ENCODE data around the gene DDX27. TPM values are rescaled to one million over a fixed set of nuclear protein-coding genes. Genes with fewer than 3 reads are reported as not detected.
A peak's percentile ranks its signal among the peaks of the same experiment; 100 is the strongest.

The DDX27 gene
- total and polyA plus RNA-seq, 9 of the 15 experiments (the other 6 are each of a cell fraction or from before 2014, with no cell fraction given) = 17.9 to 79.3 (median 57.0) TPM

DNA sequence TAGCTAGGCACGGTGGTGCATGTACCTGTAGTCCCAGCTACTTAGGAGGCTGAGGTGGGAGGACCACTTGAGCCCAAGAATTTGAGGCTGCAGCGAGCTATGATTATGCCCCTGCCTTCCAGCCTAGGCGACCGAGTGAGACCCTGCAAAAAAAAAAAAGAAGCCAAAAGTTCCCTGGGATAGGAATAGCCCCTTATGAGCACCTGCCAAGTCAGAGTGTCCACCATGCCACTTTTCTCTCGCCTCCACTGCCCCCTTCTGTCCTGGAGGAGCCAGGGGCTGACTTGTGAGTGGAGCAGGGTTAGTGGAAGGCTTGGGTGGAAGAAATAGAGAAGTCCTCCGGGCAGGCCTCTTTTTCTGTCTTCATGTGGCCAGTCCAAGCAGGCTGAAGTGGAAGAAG is 12.1 kb upstream of the DDX27 start:
- CTCF ChIA-PET (ENCODE audit: low intra/inter-chr PET ratio) = no interaction called here
- Histone ChIP-seq H3K4me3 (no peak overlapping the region), H3K9me3 (replicated peaks; ENCODE audit: control insufficient read depth, insufficient read depth, low read depth, low read length) (peaks cover 5% of the 10 kb centered on the region), H3K9me1 (ENCODE audit: control insufficient read depth, insufficient read depth, low read length) (no peaks in the 10 kb centered on the region), H3K4me1 (replicated peaks in 1 of 2; ENCODE audit: control insufficient read depth in 2 of 2, insufficient read depth in 2 of 2, low read length in 2 of 2) (no peaks in the 10 kb centered on the region; a peak in 1 of 5 replicates), H2AFZ (ENCODE audit: low read depth, low read length) (no peak overlapping the region), H3K79me2 (ENCODE audit: control insufficient read depth, insufficient read depth, low read length) (no peaks in the 10 kb centered on the region), H3K4me2 (ENCODE audit: insufficient read depth, low read length) (no peak overlapping the region), H3K9ac (ENCODE audit: insufficient read depth in 1 of 2, low read depth in 2 of 2, low read length in 2 of 2) (no peak overlapping the region), H4K20me1 (replicated peaks; ENCODE audit: control insufficient read depth, insufficient read depth, low read length) (no peaks in the 10 kb centered on the region), H3K36me3 (ENCODE audit: control insufficient read depth, insufficient read depth, low read length) (no peaks in the 10 kb centered on the region), H3K27me3 (ENCODE audit: control insufficient read depth in 2 of 2, insufficient read depth in 2 of 2, low read length in 2 of 2) (no peaks in the 10 kb centered on the region), H3K27ac (ENCODE audit: extremely low read depth, low read depth, low read length) (no peak overlapping the region)
- BruUV-seq (replicated peaks) = no TSS peak
- ATAC-seq (peak; percentile 85), FAIRE-seq (no peak), DNase-seq (ENCODE audit: extremely low read depth in 1 of 4, low spot score in 3 of 4) (peak in 2 of 4 experiments; percentile 23 to 33)
- POLR2A ChIA-PET = no interaction called here
- TF ChIP-seq TCFL5 (CRISPR knock-in tag; conservative IDR thresholded peaks at IDR 0.05) = no peak
- peak in 1 of 2 experiments; percentile 10; a peak in 1 of 4 replicates for TF ChIP-seq RAD21 (CRISPR knock-in tag; conservative IDR thresholded peaks at IDR 0.05 in 1 of 2, IDR thresholded peaks at IDR 0.05 in 1 of 2)
- TF ChIP-seq, protein P1, sequence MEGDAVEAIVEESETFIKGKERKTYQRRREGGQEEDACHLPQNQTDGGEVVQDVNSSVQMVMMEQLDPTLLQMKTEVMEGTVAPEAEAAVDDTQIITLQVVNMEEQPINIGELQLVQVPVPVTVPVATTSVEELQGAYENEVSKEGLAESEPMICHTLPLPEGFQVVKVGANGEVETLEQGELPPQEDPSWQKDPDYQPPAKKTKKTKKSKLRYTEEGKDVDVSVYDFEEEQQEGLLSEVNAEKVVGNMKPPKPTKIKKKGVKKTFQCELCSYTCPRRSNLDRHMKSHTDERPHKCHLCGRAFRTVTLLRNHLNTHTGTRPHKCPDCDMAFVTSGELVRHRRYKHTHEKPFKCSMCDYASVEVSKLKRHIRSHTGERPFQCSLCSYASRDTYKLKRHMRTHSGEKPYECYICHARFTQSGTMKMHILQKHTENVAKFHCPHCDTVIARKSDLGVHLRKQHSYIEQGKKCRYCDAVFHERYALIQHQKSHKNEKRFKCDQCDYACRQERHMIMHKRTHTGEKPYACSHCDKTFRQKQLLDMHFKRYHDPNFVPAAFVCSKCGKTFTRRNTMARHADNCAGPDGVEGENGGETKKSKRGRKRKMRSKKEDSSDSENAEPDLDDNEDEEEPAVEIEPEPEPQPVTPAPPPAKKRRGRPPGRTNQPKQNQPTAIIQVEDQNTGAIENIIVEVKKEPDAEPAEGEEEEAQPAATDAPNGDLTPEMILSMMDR (IDR thresholded peaks at IDR 0.05 in 2 of 3, conservative IDR thresholded peaks at IDR 0.05 in 1 of 3; ENCODE audit: insufficient read depth in 2 of 3, low read depth in 1 of 3, low read length in 3 of 3) = peak; percentile 37 to 38 (median 38); a peak in 4 of 6 replicates
- TF ChIP-seq SP2 (IDR thresholded peaks at IDR 0.05; ENCODE audit: extremely low read depth, low read depth, low read length, poor library complexity, severe bottlenecking) = peak; percentile 27
- in situ Hi-C loops (cut with MboI) = no loop called here
- intact Hi-C loops (cut with micrococcal nuclease) = no loop called here
- 66% methylated on average over 6 of the region's 6 CpGs for WGBS (ENCODE audit: insufficient coverage, low coverage, missing lambda C conversion rate)
